BLaER1 treated with 17β-estradiol and CSF1 and Interleukin-3, amounts not matched to agents 10 nM and 100 nM (cell line): Measurements from ENCODE around the gene NMT1.

Experiments used
- H3K27ac ChIP-seq, 11 experiments: shearing (Covaris generic); formaldehyde crosslinking; 2 replicates each; pipeline ENCODE4 v1.8.1; 2022
- H3K27me3 ChIP-seq, 11 experiments: shearing (Covaris generic); formaldehyde crosslinking; 2 replicates each; pipeline ENCODE4 v1.8.1; 2022
- H3K36me3 ChIP-seq, 11 experiments: shearing (Covaris generic); formaldehyde crosslinking; 2 replicates each; pipeline ENCODE4 v1.8.1; 2022
- H3K4me1 ChIP-seq, 10 experiments: shearing (Covaris generic); formaldehyde crosslinking; 2 replicates each; pipeline ENCODE4 v1.8.1; 2022
- H3K4me2 ChIP-seq, 11 experiments: shearing (Covaris generic); formaldehyde crosslinking; 2 replicates each; pipeline ENCODE4 v1.8.1; 2022
- H3K4me3 ChIP-seq, 10 experiments: shearing (Covaris generic); formaldehyde crosslinking; 2 replicates each; pipeline ENCODE4 v1.8.1; 2022
- H3K9ac ChIP-seq, 11 experiments: shearing (Covaris generic); formaldehyde crosslinking; 2 replicates each; pipeline ENCODE4 v1.8.1; 2022
- H3K9me3 ChIP-seq, 11 experiments: shearing (Covaris generic); formaldehyde crosslinking; replicated peaks in 1 of 11; 2 replicates each; pipeline ENCODE4 v1.8.1; 2022
- H4K20me1 ChIP-seq, 11 experiments: shearing (Covaris generic); formaldehyde crosslinking; 2 replicates each; pipeline ENCODE4 v1.8.1; 2022
- Cebpa-rat ChIP-seq, 11 experiments: shearing (Covaris generic); IDR thresholded peaks; 2 replicates each; pipeline ENCODE4 v1.8.1; 2022

The NMT1 gene

DNA sequence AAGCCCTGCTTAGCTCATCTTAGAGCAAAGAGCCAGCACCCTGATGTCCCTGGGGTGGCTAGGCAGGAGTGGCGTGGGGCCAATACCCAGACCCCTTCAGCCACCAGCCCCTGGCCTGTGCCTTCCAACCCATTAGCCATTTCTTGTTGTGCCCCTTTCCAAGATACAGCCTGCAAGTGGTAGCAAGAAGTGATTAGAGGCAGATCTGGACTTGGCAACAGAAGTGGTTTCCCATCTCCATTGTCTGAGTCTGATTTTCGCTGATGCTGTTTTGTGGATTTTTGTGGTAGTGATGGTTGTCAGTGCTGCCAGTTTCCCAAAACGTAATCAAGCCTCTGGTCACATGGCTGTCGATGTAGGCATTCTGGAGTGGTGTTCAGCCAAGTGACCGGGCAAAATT, 45.5 kb downstream of the NMT1 start:
- peaks cover 0 to 91% (median 17%) of the 10 kb centered on the region in 11 experiments; a peak in 9 of 22 replicates for H4K20me1 ChIP-seq
- no peak overlapping the region for H3K4me2 ChIP-seq
- peaks cover 27 to 55% (median 43%) of the 10 kb centered on the region in 10 experiments for H3K4me1 ChIP-seq
- no peaks in the 10 kb centered on the region for H3K27me3 ChIP-seq
- no peak for TF ChIP-seq Cebpa-rat (IDR thresholded peaks at IDR 0.05)
- H3K4me3 ChIP-seq, result no peak overlapping the region
- peak overlapping the region in 2 of 11 experiments; percentile 12 to 34; a peak in 2 of 22 replicates for H3K27ac ChIP-seq
- peaks cover 76 to 80% (median 79%) of the 10 kb centered on the region in 11 experiments for H3K36me3 ChIP-seq
- no peaks in the 10 kb centered on the region for H3K9me3 ChIP-seq
- peak overlapping the region in 3 of 11 experiments; percentile 5 to 13 (median 5); a peak in 4 of 22 replicates for H3K9ac ChIP-seq

DNA sequence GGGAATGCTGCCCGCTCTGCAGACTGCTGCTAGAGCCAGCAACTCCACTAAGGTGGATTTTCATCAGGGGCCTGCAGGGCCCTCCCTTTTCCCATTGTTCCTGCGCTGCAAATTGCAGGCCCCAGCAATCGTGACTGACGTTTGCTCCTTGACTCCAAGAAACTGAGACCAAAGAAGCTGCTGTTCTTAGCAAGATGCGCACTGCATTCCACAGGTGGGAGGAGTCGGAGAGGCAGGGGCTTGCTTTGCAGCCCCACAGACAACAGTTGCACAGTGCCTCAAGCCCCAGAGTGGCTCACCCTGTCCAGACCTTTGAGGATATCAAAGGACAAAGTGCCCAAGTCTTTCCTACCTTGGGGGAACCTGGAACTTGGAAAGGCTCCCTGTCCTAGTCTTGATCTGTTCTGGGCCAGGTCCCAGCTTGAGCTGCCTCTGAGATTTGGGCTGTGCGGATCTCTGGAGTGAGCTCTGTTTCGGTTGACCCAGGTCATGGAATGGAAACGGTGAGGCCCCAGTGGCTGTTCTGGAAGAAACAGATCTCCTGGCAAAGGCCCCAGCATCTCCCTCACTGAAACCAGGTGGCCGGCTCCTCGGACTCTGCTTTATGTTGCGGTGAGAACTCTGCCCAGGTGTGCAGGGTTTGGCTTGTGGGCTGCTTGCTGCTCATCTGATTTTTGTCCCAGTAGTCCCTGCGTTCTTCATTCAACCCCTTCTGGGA, 46.3 kb downstream of the NMT1 start:
- Histone ChIP-seq H3K4me1 (peaks cover 36 to 56% (median 50%) of the 10 kb centered on the region in 10 experiments), H3K4me3 (no peak overlapping the region), H3K27ac (peak overlapping the region in 7 of 11 experiments; percentile 16 to 96 (median 95); a peak in 9 of 22 replicates), H3K27me3 (no peaks in the 10 kb centered on the region), H3K36me3 (peaks cover 67 to 71% (median 70%) of the 10 kb centered on the region in 11 experiments), H3K4me2 (no peak overlapping the region), H3K9me3 (no peaks in the 10 kb centered on the region), H3K9ac (peak overlapping the region in 4 of 11 experiments; percentile 5 to 44 (median 28); a peak in 5 of 22 replicates), H4K20me1 (peaks cover 0 to 84% (median 14%) of the 10 kb centered on the region in 11 experiments; a peak in 9 of 22 replicates)
- TF ChIP-seq Cebpa-rat (IDR thresholded peaks at IDR 0.05), result no peak

DNA sequence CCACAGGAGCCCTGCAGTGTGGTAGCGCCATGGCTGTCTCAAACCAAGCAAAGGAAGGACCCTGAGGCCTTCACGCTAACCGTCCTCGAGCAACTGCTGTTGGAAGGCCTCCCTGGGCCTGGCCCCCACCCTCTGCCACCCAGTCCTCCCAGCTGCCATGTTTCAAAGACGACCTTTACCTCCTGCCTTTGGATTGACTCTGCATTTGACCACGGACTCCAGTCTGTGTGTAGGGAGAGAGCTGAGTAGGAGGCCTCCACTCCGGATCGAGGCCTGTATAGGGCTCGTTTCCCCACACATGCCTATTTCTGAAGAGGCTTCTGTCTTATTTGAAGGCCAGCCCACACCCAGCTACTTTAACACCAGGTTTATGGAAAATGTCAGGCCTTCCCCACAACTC, 46.9 kb downstream of the NMT1 start:
- no peak for TF ChIP-seq Cebpa-rat (IDR thresholded peaks at IDR 0.05)
- Histone ChIP-seq H3K27ac (peak overlapping the region in 7 of 11 experiments; percentile 16 to 96 (median 95); a peak in 13 of 22 replicates), H3K9ac (peak overlapping the region in 8 of 11 experiments; percentile 4 to 44 (median 24); a peak in 7 of 22 replicates), H3K36me3 (peaks cover 61 to 65% (median 64%) of the 10 kb centered on the region in 11 experiments), H3K4me3 (no peak overlapping the region), H3K4me2 (no peak overlapping the region), H3K4me1 (peaks cover 42 to 62% (median 54%) of the 10 kb centered on the region in 10 experiments), H4K20me1 (peaks cover 0 to 79% (median 11%) of the 10 kb centered on the region in 11 experiments; a peak in 8 of 22 replicates), H3K9me3 (no peaks in the 10 kb centered on the region), H3K27me3 (no peaks in the 10 kb centered on the region)

DNA sequence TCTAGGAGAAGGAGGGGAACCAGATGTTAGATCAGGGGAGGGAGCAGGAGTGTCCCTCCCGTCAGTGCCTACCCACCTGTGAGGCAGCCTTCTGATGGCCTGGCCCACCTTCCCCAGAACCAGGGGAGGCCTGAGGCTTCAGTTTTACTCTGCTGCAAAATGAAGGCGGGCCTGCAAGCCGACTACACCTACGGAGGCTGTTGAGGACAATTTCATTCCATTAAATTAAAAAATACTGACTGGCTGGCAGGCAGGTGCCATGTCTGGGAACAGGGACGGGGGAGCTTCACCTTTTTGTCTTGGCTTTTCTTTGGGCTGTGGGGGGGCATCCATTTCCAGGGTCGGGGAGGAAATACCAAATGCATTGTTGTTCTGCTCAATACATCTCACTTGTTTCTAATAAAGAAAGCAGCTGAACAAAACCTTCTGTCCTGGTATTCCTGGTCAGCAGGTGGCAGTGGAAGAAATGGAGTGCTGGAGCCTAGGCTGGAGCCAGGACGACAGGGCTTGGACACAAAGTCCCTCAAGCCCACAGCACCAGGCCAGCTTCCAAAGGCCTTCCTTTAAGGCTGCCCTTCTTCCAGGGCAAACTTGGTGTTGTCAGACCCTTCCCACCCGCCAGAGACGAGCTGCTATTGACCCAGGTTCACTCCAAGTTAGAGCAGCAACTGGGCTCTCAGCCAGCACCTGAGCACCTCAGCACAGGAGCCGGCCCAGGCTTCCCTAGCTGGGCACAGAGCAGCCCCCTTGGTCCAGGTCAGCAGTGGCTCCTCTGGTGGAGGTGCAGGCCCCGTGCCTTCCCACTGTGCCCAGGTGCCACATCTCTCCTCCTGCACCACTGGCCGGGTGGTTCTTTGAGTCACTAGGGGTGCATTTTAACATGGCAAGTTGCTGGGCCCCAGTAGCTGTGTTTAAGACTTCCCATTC, 47.7 kb downstream of the NMT1 start:
- Histone ChIP-seq H3K27me3 (no peaks in the 10 kb centered on the region), H3K36me3 (peaks cover 53 to 64% (median 56%) of the 10 kb centered on the region in 11 experiments), H3K4me1 (peaks cover 50 to 70% (median 62%) of the 10 kb centered on the region in 10 experiments), H3K4me2 (peak overlapping the region; percentile 11 to 99 (median 95); a peak in 19 of 22 replicates), H3K27ac (peak overlapping the region in 9 of 11 experiments; percentile 33 to 96 (median 95); a peak in 17 of 22 replicates), H4K20me1 (peaks cover 0 to 79% (median 11%) of the 10 kb centered on the region in 11 experiments; a peak in 8 of 22 replicates), H3K9ac (peak overlapping the region in 9 of 11 experiments; percentile 32 to 83 (median 42); a peak in 14 of 22 replicates), H3K9me3 (no peaks in the 10 kb centered on the region), H3K4me3 (no peak overlapping the region)
- TF ChIP-seq Cebpa-rat (IDR thresholded peaks at IDR 0.05), result no peak

DNA sequence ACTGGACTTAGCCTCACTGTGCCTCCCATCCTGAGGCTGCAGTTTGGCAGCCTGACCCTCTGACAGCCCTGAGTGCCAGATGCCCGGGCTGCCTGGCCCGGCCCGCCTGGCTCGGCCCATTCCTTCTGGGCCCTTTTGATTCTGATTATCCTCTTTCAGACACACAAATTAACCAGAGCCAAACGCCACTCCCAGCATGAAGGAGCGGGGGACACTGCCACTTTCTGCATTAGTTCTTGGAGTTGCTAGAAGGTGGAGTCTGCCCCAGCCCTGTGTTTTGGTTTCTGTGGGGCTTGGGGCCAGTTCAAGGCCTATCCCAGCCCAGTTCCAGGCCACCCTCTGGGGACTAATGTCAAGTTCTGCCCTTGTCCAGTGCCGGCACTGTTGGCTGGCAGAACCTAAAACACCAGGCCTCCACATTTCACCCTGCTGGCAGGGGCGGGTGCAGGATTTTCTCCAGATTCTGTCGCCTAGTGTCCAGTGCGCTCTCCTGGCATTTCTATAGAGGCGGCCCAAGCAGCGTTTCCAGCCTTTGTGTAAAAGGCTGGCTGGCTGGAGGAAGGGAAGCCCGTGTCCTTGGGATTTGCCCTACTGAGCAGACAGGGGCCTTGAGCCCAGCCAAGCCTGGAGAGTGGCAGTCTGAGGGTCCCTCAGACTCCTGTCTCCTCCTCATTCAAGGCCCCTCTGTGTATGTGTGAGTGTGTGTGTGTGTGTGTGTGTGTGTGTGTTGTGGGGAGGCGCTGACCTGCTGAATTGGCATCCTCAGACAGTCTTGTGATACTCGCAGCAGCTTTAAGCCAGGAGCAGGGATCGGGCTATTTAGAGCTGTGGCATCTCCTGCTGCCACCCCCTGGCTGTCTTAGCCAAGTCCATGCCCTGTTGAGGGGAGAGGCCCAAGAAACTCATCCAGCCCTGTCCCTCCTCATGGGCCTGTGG, 49.8 kb downstream of the NMT1 start:
- Histone ChIP-seq H3K27ac (peak overlapping the region in 10 of 11 experiments; percentile 47 to 97 (median 95); a peak in 20 of 22 replicates), H3K4me2 (peak overlapping the region; percentile 72 to 99 (median 96)), H3K4me3 (peak overlapping the region in 6 of 10 experiments; percentile 10 to 60 (median 50); a peak in 7 of 20 replicates), H3K9me3 (no peaks in the 10 kb centered on the region), H3K4me1 (peaks cover 60 to 90% (median 74%) of the 10 kb centered on the region in 10 experiments), H3K27me3 (no peaks in the 10 kb centered on the region), H3K36me3 (peaks cover 33 to 43% (median 35%) of the 10 kb centered on the region in 11 experiments), H3K9ac (peak overlapping the region; percentile 46 to 87 (median 82)), H4K20me1 (peaks cover 0 to 58% (median 11%) of the 10 kb centered on the region in 11 experiments; a peak in 8 of 22 replicates)
- no peak for TF ChIP-seq Cebpa-rat (IDR thresholded peaks at IDR 0.05)

DNA sequence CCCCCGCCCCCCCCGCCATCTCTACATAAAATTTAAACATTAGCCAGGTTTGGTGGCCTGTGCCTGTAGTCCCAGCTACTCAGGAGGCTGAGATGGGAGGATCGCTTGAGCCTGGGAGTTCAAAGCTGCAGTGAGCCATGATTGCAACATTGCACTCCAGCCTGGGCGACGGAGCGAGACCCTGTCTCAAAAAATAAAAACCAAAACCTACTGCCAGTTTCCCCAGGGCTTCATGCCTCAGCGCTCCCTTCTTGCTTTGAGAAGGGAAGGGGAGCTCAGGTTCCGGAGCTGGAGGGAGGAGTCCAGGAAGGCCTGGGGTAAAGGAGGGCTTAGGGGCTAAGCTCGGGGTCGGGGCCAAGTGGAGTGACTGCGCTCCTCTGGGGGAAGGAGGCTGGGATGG, 50.7 kb downstream of the NMT1 start:
- Histone ChIP-seq H3K9ac (peak overlapping the region; percentile 46 to 87 (median 82); a peak in 21 of 22 replicates), H3K9me3 (no peaks in the 10 kb centered on the region), H3K27ac (peak overlapping the region in 10 of 11 experiments; percentile 58 to 97 (median 95); a peak in 20 of 22 replicates), H3K27me3 (no peaks in the 10 kb centered on the region), H3K4me1 (peaks cover 66 to 94% (median 82%) of the 10 kb centered on the region in 10 experiments), H3K4me2 (peak overlapping the region; percentile 72 to 99 (median 96)), H4K20me1 (peaks cover 0 to 49% (median 7%) of the 10 kb centered on the region in 11 experiments; a peak in 8 of 22 replicates), H3K36me3 (peaks cover 24 to 34% (median 26%) of the 10 kb centered on the region in 11 experiments), H3K4me3 (peak overlapping the region in 7 of 10 experiments; percentile 40 to 60 (median 50); a peak in 12 of 20 replicates)
- TF ChIP-seq Cebpa-rat (IDR thresholded peaks at IDR 0.05), result peak in 9 of 11 experiments; percentile 37 to 98 (median 95); a peak in 17 of 22 replicates

DNA sequence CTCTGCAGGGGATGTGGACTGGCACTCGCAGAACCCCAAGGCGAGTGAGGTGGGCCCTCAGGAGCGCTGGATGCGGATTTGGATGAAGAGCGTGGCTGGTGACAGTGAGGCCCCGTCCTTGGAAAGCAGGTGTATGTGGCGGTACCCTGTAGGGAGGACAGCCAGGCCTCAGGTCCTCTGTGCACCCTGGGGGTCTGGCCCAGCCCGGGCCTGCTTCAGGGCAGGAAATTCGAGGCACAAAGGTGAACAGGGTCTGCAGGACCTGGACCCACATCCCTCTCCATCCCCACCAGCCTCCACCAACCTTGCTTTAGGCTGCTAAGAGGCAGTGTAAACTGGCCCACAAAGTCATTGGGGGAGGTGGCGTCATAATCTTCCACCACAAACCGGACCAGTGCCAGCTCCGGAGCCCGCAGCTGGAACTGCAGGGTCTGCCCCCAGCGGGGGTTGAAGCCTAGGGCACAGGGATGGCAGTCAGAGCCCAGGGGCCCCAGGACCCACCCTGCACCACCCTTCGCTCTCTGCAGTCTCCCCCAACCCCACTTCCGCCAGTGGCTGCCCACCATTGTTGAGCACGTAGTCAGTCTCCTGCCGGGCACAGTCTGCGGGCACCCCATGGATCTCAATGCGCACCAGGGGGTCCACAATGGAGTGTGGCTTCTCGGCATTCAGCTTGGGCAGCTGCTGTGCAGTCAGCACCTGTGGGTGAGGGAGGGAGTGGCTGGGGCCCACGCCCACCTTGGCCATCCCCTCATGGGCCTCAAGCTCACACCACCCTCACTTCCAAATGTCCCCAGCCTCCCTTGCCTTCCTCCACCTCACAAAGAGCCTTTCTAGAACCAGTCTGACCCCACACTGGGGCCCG, 51.7 kb downstream of the NMT1 start:
- Histone ChIP-seq H3K4me1 (peaks cover 66 to 94% (median 81%) of the 10 kb centered on the region in 10 experiments), H3K4me2 (peak overlapping the region; percentile 72 to 99 (median 96)), H3K4me3 (peak overlapping the region in 7 of 10 experiments; percentile 40 to 60 (median 50); a peak in 13 of 20 replicates), H3K9me3 (no peaks in the 10 kb centered on the region), H4K20me1 (peaks cover 0 to 40% (median 0%) of the 10 kb centered on the region in 11 experiments; a peak in 6 of 22 replicates), H3K27me3 (no peaks in the 10 kb centered on the region), H3K36me3 (peaks cover 15 to 27% (median 17%) of the 10 kb centered on the region in 11 experiments), H3K9ac (peak overlapping the region; percentile 46 to 87 (median 82); a peak in 21 of 22 replicates), H3K27ac (peak overlapping the region in 10 of 11 experiments; percentile 58 to 97 (median 95); a peak in 19 of 22 replicates)
- no peak for TF ChIP-seq Cebpa-rat (IDR thresholded peaks at IDR 0.05)
